ENCODE measurements around the gene DGKZ.

DNA sequence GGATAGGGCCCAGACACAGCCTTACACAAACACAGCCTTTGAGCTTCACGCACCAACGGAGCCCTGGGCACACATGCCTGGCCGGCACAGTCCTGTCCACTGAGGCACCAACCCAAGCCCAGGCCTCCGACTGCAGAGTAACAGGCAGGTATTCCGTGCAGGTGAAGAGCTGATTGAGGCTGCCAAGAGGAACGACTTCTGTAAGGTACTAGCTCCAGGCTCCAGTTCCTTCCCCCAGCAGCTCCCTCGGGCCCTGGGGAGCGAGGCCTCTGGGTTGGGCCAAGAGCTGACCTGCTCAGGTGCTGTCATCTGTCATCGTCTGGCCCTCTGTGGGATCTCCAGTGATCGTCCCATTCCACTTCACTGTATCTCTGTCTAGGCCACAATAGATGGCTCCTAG lies 31.0 kb downstream of the DGKZ start:
- no peak for TF ChIP-seq CTCF (IDR thresholded peaks at IDR 0.05 in 2 of 3, conservative IDR thresholded peaks at IDR 0.05 in 1 of 3; ENCODE audit: control insufficient read depth in 2 of 3, extremely low read depth in 1 of 3, insufficient read depth in 1 of 3, low read depth in 3 of 3, low read length in 3 of 3)
- no peak for TF ChIP-seq ZNF24 (IDR thresholded peaks at IDR 0.05)
- no peak for TF ChIP-seq SP1 (IDR thresholded peaks at IDR 0.05; ENCODE audit: low read depth, low read length)
- no peak for TF ChIP-seq YY1 (IDR thresholded peaks at IDR 0.05; ENCODE audit: low read depth, low read length)

All from GM12878 (cell line).